Nasal cavity respiratory epithelium epithelial cell of viscerocranial mucosa (primary cell): ENCODE measurements around the gene OR8K1. TPM values are rescaled to one million over a fixed set of nuclear protein-coding genes. Genes with fewer than 3 reads are reported as not detected.

Experiments used
- total RNA-seq: library from RNA; depleted of rRNA; stranded (reverse); fragments of >200 nt; gene quantifications from 2 replicates; pipeline ENCODE4 v1.2.3, GENCODE V29; 2014

The OR8K1 gene
- not detected in 2 replicates for total RNA-seq

GRCh38 chr11:56345739-56346138 is at the start of gene OR8K1:
OR8K1 (plus strand) TSS chr11:56346039; CDS start chr11:56346039, 0 bp downstream.

GRCh38 chr11:56314844-56315243 is 31.0 kb upstream of the OR8K1 start, which contains the start of gene OR8K3:
OR8K3 (plus strand) TSS chr11:56315144; CDS start chr11:56318307, 3,163 bp downstream.

GRCh38 chr11:56353991-56354390 is 8.2 kb downstream of the OR8K1 start, which contains the start of gene OR8J1:
OR8J1 (plus strand) TSS chr11:56354291; CDS start chr11:56360247, 5,956 bp downstream.

GRCh38 chr11:56375324-56375723 is 29.5 kb downstream of the OR8K1 start, which contains the start of gene OR8U1:
OR8U1 (plus strand) TSS chr11:56375624; CDS start chr11:56375624, 0 bp downstream.

Other genes with a start within 250 kb of the OR8K1 start
- not detected in 2 replicates for gene OR8H2, start 242.4 kb upstream of the OR8K1 start, total RNA-seq
- gene OR8H3, start 223.7 kb upstream of the OR8K1 start, total RNA-seq: not detected in 2 replicates
- gene OR8J3, start 205.8 kb upstream of the OR8K1 start, total RNA-seq: not detected in 2 replicates
- not detected in 2 replicates for gene OR8K5, start 185.7 kb upstream of the OR8K1 start, total RNA-seq
- not detected in 2 replicates for gene OR5J2, start 169.4 kb upstream of the OR8K1 start, total RNA-seq
- not detected in 2 replicates for gene OR5T2, start 111.8 kb upstream of the OR8K1 start, total RNA-seq
- not detected in 2 replicates for gene OR5T3, start 93.8 kb upstream of the OR8K1 start, total RNA-seq
- not detected in 2 replicates for gene OR5T1, start 71.9 kb upstream of the OR8K1 start, total RNA-seq
- gene OR8H1, start 53.8 kb upstream of the OR8K1 start, total RNA-seq: not detected in 2 replicates
- gene OR8K3, start 30.9 kb upstream of the OR8K1 start, total RNA-seq: not detected in 2 replicates
- not detected in 2 replicates for gene OR8J1, start 8.3 kb downstream of the OR8K1 start, total RNA-seq
- not detected in 2 replicates for gene OR8U1, start 29.6 kb downstream of the OR8K1 start, total RNA-seq
- gene OR5AL1, start 66.7 kb downstream of the OR8K1 start, total RNA-seq: not detected in 2 replicates
- gene OR5M3, start 127.3 kb downstream of the OR8K1 start, total RNA-seq: not detected in 2 replicates
- gene OR5M8, start 145.3 kb downstream of the OR8K1 start, total RNA-seq: not detected in 2 replicates
- not detected in 2 replicates for gene OR5M11, start 197.2 kb downstream of the OR8K1 start, total RNA-seq
- gene OR5M10, start 231.7 kb downstream of the OR8K1 start, total RNA-seq: not detected in 2 replicates